HEK293 (cell line): ENCODE measurements around the gene ZNF524.

Experiments used
- OVOL3 ChIP-seq: fragments of 450-650 bp; formaldehyde crosslinking; IDR thresholded peaks from 2 replicates; pipeline ENCODE4 v1.5.1; 2016; ENCODE audit warnings: missing biosample characterization, missing genetic modification characterization
- PRDM4 ChIP-seq: fragments of 450-650 bp; formaldehyde crosslinking; IDR thresholded peaks from 2 replicates; pipeline ENCODE4 v1.5.1; 2017; ENCODE audit warnings: missing biosample characterization, missing genetic modification characterization
- REST ChIP-seq: fragments of 450-650 bp; formaldehyde crosslinking; IDR thresholded peaks from 2 replicates; pipeline ENCODE4 v1.5.1; 2016; ENCODE audit warnings: missing biosample characterization, missing genetic modification characterization
- SCRT1 ChIP-seq: fragments of 450-650 bp; formaldehyde crosslinking; IDR thresholded peaks from 2 replicates; pipeline ENCODE4 v1.5.1; 2016; ENCODE audit warnings: missing biosample characterization, missing genetic modification characterization, borderline replicate concordance
- SP2 ChIP-seq: fragments of 450-650 bp; formaldehyde crosslinking; IDR thresholded peaks from 2 replicates; pipeline ENCODE4 v1.5.1; 2016; ENCODE audit warnings: missing biosample characterization, missing genetic modification characterization
- SP3 ChIP-seq: fragments of 450-650 bp; formaldehyde crosslinking; IDR thresholded peaks from 2 replicates; pipeline ENCODE4 v1.5.1; 2016; ENCODE audit warnings: missing biosample characterization, missing genetic modification characterization
- WT1 ChIP-seq: fragments of 450-650 bp; formaldehyde crosslinking; IDR thresholded peaks from 2 replicates; pipeline ENCODE4 v1.5.1; 2016; ENCODE audit warnings: missing biosample characterization, missing genetic modification characterization
- YY1 ChIP-seq: fragments of 450-650 bp; formaldehyde crosslinking; IDR thresholded peaks from 2 replicates; pipeline ENCODE4 v1.5.1; 2018; ENCODE audit warnings: missing biosample characterization, missing genetic modification characterization
- ZFP3 ChIP-seq: fragments of 450-650 bp; formaldehyde crosslinking; IDR thresholded peaks from 2 replicates; pipeline ENCODE4 v1.5.1; 2016; ENCODE audit warnings: low read depth, missing biosample characterization, missing genetic modification characterization
- ZNF146 ChIP-seq: fragments of 450-650 bp; formaldehyde crosslinking; IDR thresholded peaks from 2 replicates; pipeline ENCODE4 v1.5.1; 2016; ENCODE audit warnings: missing biosample characterization, missing genetic modification characterization
- ZNF2 ChIP-seq: fragments of 450-650 bp; formaldehyde crosslinking; IDR thresholded peaks from 2 replicates; pipeline ENCODE4 v1.5.1; 2016; ENCODE audit warnings: missing biosample characterization, missing genetic modification characterization
- ZNF214 ChIP-seq: fragments of 450-650 bp; formaldehyde crosslinking; IDR thresholded peaks from 2 replicates; pipeline ENCODE4 v1.5.1; 2017; ENCODE audit warnings: missing biosample characterization, mild to moderate bottlenecking, missing genetic modification characterization, borderline replicate concordance
- ZNF221 ChIP-seq: fragments of 450-650 bp; formaldehyde crosslinking; IDR thresholded peaks from 2 replicates; pipeline ENCODE4 v1.5.1; 2017; ENCODE audit warnings: missing biosample characterization, missing genetic modification characterization, borderline replicate concordance
- ZNF23 ChIP-seq: fragments of 450-650 bp; formaldehyde crosslinking; IDR thresholded peaks from 2 replicates; pipeline ENCODE4 v1.5.1; 2016; ENCODE audit warnings: missing biosample characterization, missing genetic modification characterization, borderline replicate concordance
- ZNF350 ChIP-seq: fragments of 450-650 bp; formaldehyde crosslinking; IDR thresholded peaks from 2 replicates; pipeline ENCODE4 v1.5.0; 2017; ENCODE audit warnings: missing biosample characterization, mild to moderate bottlenecking, missing genetic modification characterization
- ZNF354C ChIP-seq: fragments of 450-650 bp; formaldehyde crosslinking; IDR thresholded peaks from 2 replicates; pipeline ENCODE4 v1.5.1; 2016; ENCODE audit warnings: missing biosample characterization, missing genetic modification characterization, low read depth, borderline replicate concordance
- ZNF362 ChIP-seq: fragments of 450-650 bp; formaldehyde crosslinking; IDR thresholded peaks from 2 replicates; pipeline ENCODE4 v1.5.1; 2016; ENCODE audit warnings: missing biosample characterization, missing genetic modification characterization
- ZNF394 ChIP-seq: fragments of 450-650 bp; formaldehyde crosslinking; IDR thresholded peaks from 2 replicates; pipeline ENCODE4 v1.5.1; 2016; ENCODE audit warnings: missing biosample characterization, missing genetic modification characterization, mild to moderate bottlenecking, moderate library complexity, borderline replicate concordance
- ZNF561 ChIP-seq: fragments of 450-650 bp; IDR thresholded peaks from 2 replicates; pipeline ENCODE4 v1.5.1; 2018; ENCODE audit warnings: missing biosample characterization, missing genetic modification characterization, borderline replicate concordance
- ZNF580 ChIP-seq: fragments of 450-650 bp; formaldehyde crosslinking; IDR thresholded peaks from 2 replicates; pipeline ENCODE4 v1.5.1; 2016; ENCODE audit warnings: missing biosample characterization, missing genetic modification characterization
- ZNF596 ChIP-seq: fragments of 450-650 bp; IDR thresholded peaks from 2 replicates; pipeline ENCODE4 v1.5.0; 2018; ENCODE audit warnings: missing biosample characterization, mild to moderate bottlenecking, missing genetic modification characterization, moderate library complexity
- ZNF623 ChIP-seq: fragments of 450-650 bp; formaldehyde crosslinking; IDR thresholded peaks from 2 replicates; pipeline ENCODE4 v1.5.1; 2016; ENCODE audit warnings: missing biosample characterization, missing genetic modification characterization
- ZNF624 ChIP-seq: fragments of 450-650 bp; formaldehyde crosslinking; IDR thresholded peaks from 2 replicates; pipeline ENCODE4 v1.5.1; 2017; ENCODE audit warnings: missing biosample characterization, missing genetic modification characterization
- ZNF658 ChIP-seq: fragments of 450-650 bp; formaldehyde crosslinking; IDR thresholded peaks from 2 replicates; pipeline ENCODE4; 2016; ENCODE audit warnings: missing biosample characterization, missing genetic modification characterization
- ZNF768 ChIP-seq: fragments of 450-650 bp; formaldehyde crosslinking; IDR thresholded peaks from 2 replicates; pipeline ENCODE4 v1.5.1; 2018; ENCODE audit warnings: missing biosample characterization, mild to moderate bottlenecking, missing genetic modification characterization
- ZNF777 ChIP-seq: fragments of 450-650 bp; formaldehyde crosslinking; IDR thresholded peaks from 2 replicates; pipeline ENCODE4 v1.5.1; 2017; ENCODE audit warnings: missing biosample characterization, missing genetic modification characterization, borderline replicate concordance
- ZNF791 ChIP-seq: fragments of 450-650 bp; formaldehyde crosslinking; IDR thresholded peaks from 2 replicates; pipeline ENCODE4 v1.5.1; 2016; ENCODE audit warnings: missing biosample characterization, missing genetic modification characterization
- ZXDB ChIP-seq: fragments of 450-650 bp; formaldehyde crosslinking; IDR thresholded peaks from 2 replicates; pipeline ENCODE4 v1.5.1; 2016; ENCODE audit warnings: missing biosample characterization, missing genetic modification characterization
- TF ChIP-seq, protein P1 (sequence below): fragments of 450-650 bp; formaldehyde crosslinking; IDR thresholded peaks from 2 replicates; pipeline ENCODE4 v1.5.1; 2016; ENCODE audit warnings: missing biosample characterization, missing genetic modification characterization

Gene ZNF524

DNA sequence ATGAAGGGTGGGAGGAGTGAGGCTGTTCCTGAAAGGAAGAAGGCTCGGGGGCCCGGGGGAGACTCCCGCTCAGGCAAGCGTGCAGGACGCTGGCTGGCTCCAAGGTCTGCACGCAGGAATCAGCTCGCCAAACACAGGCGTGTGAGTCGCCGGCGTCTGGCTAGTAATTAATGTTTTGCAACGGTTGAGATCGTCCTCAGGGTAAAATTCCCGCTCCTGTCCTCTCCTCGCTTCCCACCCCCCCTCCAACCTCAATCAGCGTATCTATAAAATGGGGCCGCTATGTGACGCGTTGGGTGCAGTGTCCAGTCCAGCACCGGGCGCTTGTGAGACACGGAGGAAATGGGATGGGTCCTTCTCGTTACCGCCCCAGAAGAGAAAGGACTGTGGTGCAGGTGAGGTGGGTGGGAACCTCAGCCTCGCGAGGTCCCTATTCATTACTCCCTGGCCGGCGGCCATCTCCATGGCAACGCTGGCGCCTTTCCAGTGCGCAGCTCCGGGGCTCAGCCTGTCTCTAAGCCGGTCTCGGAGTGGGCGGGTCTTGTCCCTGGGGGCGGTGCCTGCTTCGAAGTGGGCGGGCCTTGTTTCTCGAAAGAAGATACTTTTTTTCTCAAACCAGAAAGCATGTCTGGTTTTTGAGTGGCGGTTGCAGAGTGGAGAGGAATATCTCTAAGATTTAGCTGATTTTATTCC, 13.0 kb upstream of the ZNF524 start (continued):
- TF ChIP-seq REST (tag by site-specific recombination) = no peak
- no peak for TF ChIP-seq ZNF394
- TF ChIP-seq ZXDB (tag by site-specific recombination) = peak; percentile 64
- TF ChIP-seq PRDM4 (tag by site-specific recombination) = 0 out of 2 replicates have a peak, but pooled peaks have one; percentile 13
- no peak for TF ChIP-seq ZNF350
- TF ChIP-seq ZNF23 (tag by site-specific recombination) = no peak
- no peak for TF ChIP-seq ZNF777
- TF ChIP-seq ZNF596 (tag by site-specific recombination) = 0 out of 2 replicates have a peak, but pooled peaks have one; percentile 5
- TF ChIP-seq ZNF362 (tag by site-specific recombination) = 0 out of 2 replicates have a peak, but pooled peaks have one; percentile 19
- peak; percentile 91 for TF ChIP-seq SP2 (tag by site-specific recombination)
- TF ChIP-seq, protein P1, sequence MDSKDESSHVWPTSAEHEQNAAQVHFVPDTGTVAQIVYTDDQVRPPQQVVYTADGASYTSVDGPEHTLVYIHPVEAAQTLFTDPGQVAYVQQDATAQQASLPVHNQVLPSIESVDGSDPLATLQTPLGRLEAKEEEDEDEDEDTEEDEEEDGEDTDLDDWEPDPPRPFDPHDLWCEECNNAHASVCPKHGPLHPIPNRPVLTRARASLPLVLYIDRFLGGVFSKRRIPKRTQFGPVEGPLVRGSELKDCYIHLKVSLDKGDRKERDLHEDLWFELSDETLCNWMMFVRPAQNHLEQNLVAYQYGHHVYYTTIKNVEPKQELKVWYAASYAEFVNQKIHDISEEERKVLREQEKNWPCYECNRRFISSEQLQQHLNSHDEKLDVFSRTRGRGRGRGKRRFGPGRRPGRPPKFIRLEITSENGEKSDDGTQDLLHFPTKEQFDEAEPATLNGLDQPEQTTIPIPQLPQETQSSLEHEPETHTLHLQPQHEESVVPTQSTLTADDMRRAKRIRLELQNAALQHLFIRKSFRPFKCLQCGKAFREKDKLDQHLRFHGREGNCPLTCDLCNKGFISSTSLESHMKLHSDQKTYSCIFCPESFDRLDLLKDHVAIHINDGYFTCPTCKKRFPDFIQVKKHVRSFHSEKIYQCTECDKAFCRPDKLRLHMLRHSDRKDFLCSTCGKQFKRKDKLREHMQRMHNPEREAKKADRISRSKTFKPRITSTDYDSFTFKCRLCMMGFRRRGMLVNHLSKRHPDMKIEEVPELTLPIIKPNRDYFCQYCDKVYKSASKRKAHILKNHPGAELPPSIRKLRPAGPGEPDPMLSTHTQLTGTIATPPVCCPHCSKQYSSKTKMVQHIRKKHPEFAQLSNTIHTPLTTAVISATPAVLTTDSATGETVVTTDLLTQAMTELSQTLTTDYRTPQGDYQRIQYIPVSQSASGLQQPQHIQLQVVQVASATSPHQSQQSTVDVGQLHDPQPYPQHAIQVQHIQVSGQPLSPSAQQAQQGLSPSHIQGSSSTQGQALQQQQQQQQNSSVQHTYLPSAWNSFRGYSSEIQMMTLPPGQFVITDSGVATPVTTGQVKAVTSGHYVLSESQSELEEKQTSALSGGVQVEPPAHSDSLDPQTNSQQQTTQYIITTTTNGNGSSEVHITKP (tag by site-specific recombination) = peak; percentile 56
- peak; percentile 48 for TF ChIP-seq ZNF561 (tag by site-specific recombination)
- TF ChIP-seq ZNF2 (tag by site-specific recombination) = no peak
- TF ChIP-seq SCRT1 = no peak
- TF ChIP-seq ZNF658 (tag by site-specific recombination) = no peak
- no peak for TF ChIP-seq ZNF768 (tag by site-specific recombination)
- no peak for TF ChIP-seq ZNF221
- 0 out of 2 replicates have a peak, but pooled peaks have one; percentile 25 for TF ChIP-seq ZNF623 (tag by site-specific recombination)
- TF ChIP-seq ZNF580 = 0 out of 2 replicates have a peak, but pooled peaks have one; percentile 33
- peak; percentile 89 for TF ChIP-seq SP3 (tag by site-specific recombination)
- peak; percentile 39; the same call in 1 of the 2 replicates for TF ChIP-seq WT1
- no peak for TF ChIP-seq ZNF354C (tag by site-specific recombination)
- TF ChIP-seq ZFP3 (tag by site-specific recombination) = no peak
- TF ChIP-seq ZNF146 (tag by site-specific recombination) = no peak
- no peak for TF ChIP-seq OVOL3 (tag by site-specific recombination)
- TF ChIP-seq ZNF791 (tag by site-specific recombination) = no peak
- no peak for TF ChIP-seq YY1 (tag by site-specific recombination)
- no peak for TF ChIP-seq ZNF214
- TF ChIP-seq ZNF624 = no peak
